IMR-90 (cell line): Measurements from ENCODE around the gene ABCB1. TPM values are rescaled to one million over a fixed set of nuclear protein-coding genes. Genes with fewer than 3 reads are reported as not detected.

Experiments used
- ATAC-seq: fragments of 200-7000 bp; cut with Tn5 transposase; 2 replicates; pipeline ENCODE4 v1.9.1; 2020; ENCODE audit warnings: low read depth, mild to moderate bottlenecking, moderate library complexity
- BruUV-seq: library from RNA; stranded (reverse); fragments of 400-500 nt; replicated peaks from 2 replicates; lab custom pipeline; 2021; lab: Mats Ljungman, UMichigan
- CTCF ChIA-PET: fragments of 300-600 bp; formaldehyde crosslinking; extraction: SDS; loops from one replicate; lab custom pipeline; 2021; ENCODE audit warnings: antibody characterized with exemption; lab: Yijun Ruan, JAX
- POLR2A ChIA-PET: fragments of 300-600 bp; sonication (Branson Sonifier 250); formaldehyde crosslinking; loops from one replicate; lab custom pipeline; 2022; ENCODE audit warnings: antibody characterized with exemption; ENCODE audit not compliant: unreplicated experiment; lab: Charles Lee
- DNase-seq: peaks from one replicate; pipeline ENCODE4 v3.0.0; 2013
- H2AFZ ChIP-seq: replicated peaks from 2 replicates; pipeline ENCODE3; 2013; ENCODE audit warnings: low read length, mild to moderate bottlenecking; ENCODE audit not compliant: poor library complexity
- H2AK5ac ChIP-seq: 2 replicates; pipeline ENCODE4 v1.6.1; 2013; ENCODE audit warnings: low read depth, low read length, inconsistent platforms
- H2AK9ac ChIP-seq: replicated peaks from 2 replicates; pipeline ENCODE3; 2013; ENCODE audit warnings: mild to moderate bottlenecking, low read depth, low read length, moderate library complexity; ENCODE audit not compliant: poor library complexity
- H2BK120ac ChIP-seq: 2 replicates; pipeline ENCODE4 v1.6.1; 2013; ENCODE audit warnings: low read depth, low read length, inconsistent platforms
- H2BK15ac ChIP-seq: 3 replicates; pipeline ENCODE4 v1.6.1; 2013; ENCODE audit warnings: low read depth, low read length, inconsistent platforms
- H2BK20ac ChIP-seq: 2 replicates; pipeline ENCODE4 v1.6.1; 2013; ENCODE audit warnings: low read depth, mild to moderate bottlenecking, inconsistent platforms, low read length, moderate library complexity
- H2BK5ac ChIP-seq: 2 replicates; pipeline ENCODE4 v1.6.1; 2013; ENCODE audit warnings: mild to moderate bottlenecking, low read depth, low read length, inconsistent platforms; ENCODE audit not compliant: poor library complexity, severe bottlenecking
- H3K14ac ChIP-seq: replicated peaks from 2 replicates; pipeline ENCODE4 v1.6.1; 2013; ENCODE audit warnings: low read depth, low read length, inconsistent platforms
- H3K18ac ChIP-seq: 2 replicates; pipeline ENCODE4 v1.6.1; 2013; ENCODE audit warnings: low read depth, low read length, control low read depth
- H3K23ac ChIP-seq: 2 replicates; pipeline ENCODE4 v1.6.1; 2013; ENCODE audit warnings: low read depth, low read length, inconsistent platforms
- H3K27ac ChIP-seq: 2 replicates; pipeline ENCODE4 v1.5.1; 2013; ENCODE audit warnings: mild to moderate bottlenecking, control low read depth, low read length; ENCODE audit not compliant: insufficient read depth
- H3K27me3 ChIP-seq: 2 replicates; pipeline ENCODE4 v1.6.1; 2013; ENCODE audit warnings: low read length; ENCODE audit not compliant: control insufficient read depth, insufficient read depth
- H3K36me3 ChIP-seq: 2 replicates; pipeline ENCODE4 v1.6.1; 2013; ENCODE audit warnings: low read length, mixed read lengths; ENCODE audit not compliant: control insufficient read depth, insufficient read depth
- H3K4ac ChIP-seq: 2 replicates; pipeline ENCODE4 v1.6.1; 2013; ENCODE audit warnings: low read depth, low read length, inconsistent platforms
- H3K4me1 ChIP-seq: 2 replicates; pipeline ENCODE4 v1.6.1; 2013; ENCODE audit warnings: low read length, mixed read lengths; ENCODE audit not compliant: control insufficient read depth, insufficient read depth
- H3K4me2 ChIP-seq: 2 replicates; pipeline ENCODE4 v1.6.1; 2013; ENCODE audit warnings: low read depth, mild to moderate bottlenecking, control low read depth, low read length, moderate library complexity
- H3K4me3 ChIP-seq: 2 replicates; pipeline ENCODE4 v1.5.1; 2013; ENCODE audit warnings: low read depth, mild to moderate bottlenecking, control low read depth, low read length, moderate library complexity; ENCODE audit not compliant: insufficient read depth
- H3K56ac ChIP-seq: 2 replicates; pipeline ENCODE4 v1.6.1; 2013; ENCODE audit warnings: low read length, inconsistent platforms; ENCODE audit not compliant: insufficient read depth; ENCODE audit errors: extremely low read depth
- H3K79me1 ChIP-seq, 2 experiments: 2 replicates each; pipeline ENCODE4 v1.6.1; 2013; ENCODE audit warnings: low read length in 2 of 2, inconsistent platforms in 1 of 2, low read depth in 1 of 2
- H3K9ac ChIP-seq: 2 replicates; pipeline ENCODE4 v1.6.1; 2013; ENCODE audit warnings: low read depth, low read length, control low read depth
- H3K9me1 ChIP-seq: 2 replicates; pipeline ENCODE4 v1.6.1; 2013; ENCODE audit warnings: low read length, inconsistent platforms; ENCODE audit not compliant: insufficient read depth
- H3K9me3 ChIP-seq: 2 replicates; pipeline ENCODE4 v1.6.1; 2013; ENCODE audit warnings: low read length; ENCODE audit not compliant: control insufficient read depth, insufficient read depth
- H4K20me1 ChIP-seq: 2 replicates; pipeline ENCODE4 v1.6.1; 2013; ENCODE audit warnings: low read length, inconsistent platforms; ENCODE audit not compliant: insufficient read depth
- H4K5ac ChIP-seq: 2 replicates; pipeline ENCODE4 v1.6.1; 2013; ENCODE audit warnings: mild to moderate bottlenecking, low read depth, low read length, control low read depth
- H4K8ac ChIP-seq, 2 experiments: 2 replicates each; pipeline ENCODE4 v1.6.1; 2013; ENCODE audit warnings: low read depth in 2 of 2, low read length in 2 of 2, control low read depth in 1 of 2, inconsistent platforms in 1 of 2
- H4K91ac ChIP-seq: 2 replicates; pipeline ENCODE4 v1.6.1; 2013; ENCODE audit warnings: low read depth, low read length, inconsistent platforms; ENCODE audit not compliant: insufficient read depth
- BHLHE40 ChIP-seq: fragments of 150-350 bp; IDR thresholded peaks from 2 replicates; pipeline ENCODE4 v1.6.1; 2016; ENCODE audit warnings: mild to moderate bottlenecking, low read depth, low read length
- FOS ChIP-seq: fragments of 150-350 bp; IDR thresholded peaks from 2 replicates; pipeline ENCODE4 v1.6.1; 2016; ENCODE audit warnings: low read depth, low read length
- MAFK ChIP-seq: IDR thresholded peaks from 2 replicates; pipeline ENCODE4 v1.6.1; 2012; ENCODE audit warnings: low read depth, low read length, improper control_type of control experiment
- MAZ ChIP-seq: IDR thresholded peaks from 2 replicates; pipeline ENCODE4 v1.6.1; 2012; ENCODE audit warnings: low read depth, mild to moderate bottlenecking, low read length, improper control_type of control experiment, moderate library complexity, borderline replicate concordance
- MXI1 ChIP-seq: IDR thresholded peaks from 2 replicates; pipeline ENCODE4 v1.6.1; 2012; ENCODE audit warnings: low read depth, mild to moderate bottlenecking, low read length, moderate library complexity, borderline replicate concordance
- NFE2L2 ChIP-seq: fragments of 150-350 bp; IDR thresholded peaks from 2 replicates; pipeline ENCODE4 v1.6.1; 2016; ENCODE audit warnings: low read depth, mild to moderate bottlenecking, low read length
- POLR2A ChIP-seq: IDR thresholded peaks from 2 replicates; pipeline ENCODE4 v1.6.1; 2012; ENCODE audit warnings: mild to moderate bottlenecking, low read depth, low read length
- SMC3 ChIP-seq: fragments of 150-350 bp; IDR thresholded peaks from 2 replicates; pipeline ENCODE4 v1.6.1; 2016; ENCODE audit warnings: low read depth, mild to moderate bottlenecking, antibody characterized with exemption, low read length, moderate library complexity
- USF2 ChIP-seq: fragments of 150-350 bp; IDR thresholded peaks from 2 replicates; pipeline ENCODE4 v1.6.1; 2017; ENCODE audit warnings: mild to moderate bottlenecking, antibody characterized with exemption, low read length, low read depth
- WGBS, 2 experiments: methylation state at CpG; one replicate each; pipeline versions ENCODE4 v1.1.5 to v1.1.7; 2013; ENCODE audit warnings: missing lambda C conversion rate in 2 of 2; ENCODE audit not compliant: insufficient read length in 1 of 2; ENCODE audit errors: extremely low coverage in 2 of 2; 5-methylcytosine and 5-hydroxymethylcytosine counted together
- dilution Hi-C: fragments of 300-500 bp; cut with HindIII; formaldehyde crosslinking; loops from one replicate; pipeline ENCODE4 v1.14.3; 2018; ENCODE audit warnings: low sequenced_read_pairs; ENCODE audit not compliant: unreplicated experiment
- in situ Hi-C: fragments of 300-500 bp; cut with MboI; formaldehyde crosslinking; loops from 3 replicates; pipeline ENCODE4 v1.14.3; 2019; ENCODE audit warnings: low sequenced_read_pairs, inconsistent platforms, mixed read lengths
- intact Hi-C: fragments of 100-400 bp; cut with micrococcal nuclease; formaldehyde crosslinking; loops from 2 replicates; pipeline ENCODE4 v1.10.0; 2022
- polyA plus RNA-seq, 3 experiments: library from polyadenylated mRNA; depleted of rRNA; stranded (reverse); fragments of >200 nt; gene quantifications; 2 replicates each; pipeline ENCODE4 v1.2.3, GENCODE V29; 2012; ENCODE audit warnings: low replicate concordance in 1 of 3
- total RNA-seq: library from RNA; depleted of rRNA; stranded (reverse); fragments of >200 nt; gene quantifications from 2 replicates; pipeline ENCODE4 v1.2.3, GENCODE V29; 2012

ABCB1 gene
- total and polyA plus RNA-seq, 2 of the 4 experiments (the other 2 are of a cell fraction), result 0.80 to 0.90 TPM

- Histone ChIP-seq H3K36me3 (no peaks in the 10 kb centered on the region), H3K14ac (no peak overlapping the region), H4K20me1 (no peaks in the 10 kb centered on the region), H3K4me2 (peak overlapping the region; percentile 46), H4K91ac (no peak overlapping the region), H3K79me1 (no peaks in the 10 kb centered on the region), H4K8ac (no peak overlapping the region), H2AK5ac (no peak overlapping the region), H2BK15ac (no peak overlapping the region), H3K9me1 (no peaks in the 10 kb centered on the region), H3K27me3 (peaks cover 2% of the 10 kb centered on the region; the same call in 1 of the 2 replicates), H3K18ac (peak overlapping the region; percentile 53; the same call in 1 of the 2 replicates), H2BK20ac (no peak overlapping the region), H3K9ac (peak overlapping the region; percentile 64), H2AK9ac (no peak overlapping the region), H2AFZ (no peak overlapping the region), H3K56ac (no peak overlapping the region), H3K23ac (no peak overlapping the region), H4K5ac (no peak overlapping the region; the same call in 1 of the 2 replicates), H3K27ac (no peak overlapping the region), H3K4me1 (peaks cover 3% of the 10 kb centered on the region; the same call in 1 of the 2 replicates), H3K4ac (0 out of 2 replicates have a peak overlapping the region, but pooled peaks have one; percentile 40), H3K9me3 (no peaks in the 10 kb centered on the region), H2BK5ac (no peak overlapping the region), H3K4me3 (no peak overlapping the region), H2BK120ac (0 out of 2 replicates have a peak overlapping the region, but pooled peaks have one; percentile 32)
- in situ Hi-C loops, result loop anchor here (10.0 kb wide), 2 partner anchors 379 to 609 kb away; no protein-coding TSS in a partner anchor
- ChIA-PET POLR2A (no interaction called here), CTCF (interaction anchor here (1.4 to 1.5 kb wide), 2 partner anchors 8 to 381 kb away, joined by 4 read pairs; no protein-coding TSS in a partner anchor)
- DNase-seq (no peak), ATAC-seq (no peak)
- no peak for TF ChIP-seq NFE2L2
- TF ChIP-seq MAZ, result no peak
- TF ChIP-seq BHLHE40, result no peak
- TF ChIP-seq MXI1, result no peak
- no peak for TF ChIP-seq FOS
- no peak for TF ChIP-seq POLR2A
- no peak for TF ChIP-seq USF2
- TF ChIP-seq MAFK, result no peak
- TF ChIP-seq SMC3, result no peak
- intact Hi-C loops, result loop anchor here (1.0 to 5.0 kb wide), 5 partner anchors 117 to 663 kb away; no protein-coding TSS in a partner anchor
- no TSS peak for BruUV-seq
- 0% methylated on average over 1 of the region's 5 CpGs; no CpG with 5 or more reads in 1 of the 2 experiments for WGBS, 2 experiments
- dilution Hi-C loops, result no loop called here
Observed at GRCh38 chr7:87505557-87506245, 95.0 kb downstream of the ABCB1 start.
